Neuron (in vitro differentiated cells): Measurements from ENCODE around the gene FNTB.

Experiments
- H2AFZ ChIP-seq: one replicate; pipeline ENCODE4 v1.6.1; 2013; ENCODE audit warnings: low read depth, mild to moderate bottlenecking, inconsistent platforms, low read length, moderate library complexity
- H3K27me3 ChIP-seq: one replicate; pipeline ENCODE4 v1.6.1; 2013; ENCODE audit warnings: low read length; ENCODE audit not compliant: insufficient read depth
- H3K36me3 ChIP-seq: one replicate; pipeline ENCODE4 v1.6.1; 2013; ENCODE audit warnings: low read length; ENCODE audit not compliant: insufficient read depth
- H3K4me1 ChIP-seq: one replicate; pipeline ENCODE4 v1.6.1; 2013; ENCODE audit warnings: low read length; ENCODE audit not compliant: insufficient read depth
- H3K4me3 ChIP-seq: 2 replicates; pipeline ENCODE4 v1.5.1; 2013; ENCODE audit warnings: mild to moderate bottlenecking, low read length, moderate library complexity
- H3K9me3 ChIP-seq: one replicate; pipeline ENCODE4 v1.6.1; 2013; ENCODE audit warnings: low read length

FNTB gene

GRCh38 chr14:65103150-65103760 is 116.6 kb downstream of the FNTB start:
- Histone ChIP-seq H2AFZ (peak overlapping the region; percentile 95), H3K4me3 (peak overlapping the region; percentile 62), H3K36me3 (peaks cover 1% of the 10 kb centered on the region), H3K4me1 (peaks cover 10% of the 10 kb centered on the region), H3K27me3 (no peaks in the 10 kb centered on the region), H3K9me3 (no peaks in the 10 kb centered on the region)

GRCh38 chr14:65104791-65105190 is 118.1 kb downstream of the FNTB start:
- peaks cover 10% of the 10 kb centered on the region for H3K4me1 ChIP-seq
- H3K9me3 ChIP-seq = no peaks in the 10 kb centered on the region
- no peaks in the 10 kb centered on the region for H3K36me3 ChIP-seq
- no peak overlapping the region for H3K4me3 ChIP-seq
- no peak overlapping the region for H2AFZ ChIP-seq
- no peaks in the 10 kb centered on the region for H3K27me3 ChIP-seq

- Histone ChIP-seq H3K27me3 (no peaks in the 10 kb centered on the region), H3K4me1 (peaks cover under 1% of the 10 kb centered on the region), H3K36me3 (no peaks in the 10 kb centered on the region), H3K4me3 (no peak overlapping the region), H2AFZ (no peak overlapping the region), H3K9me3 (no peaks in the 10 kb centered on the region)
Observed at GRCh38 chr14:65106316-65106715, 119.6 kb downstream of the FNTB start.

- no peaks in the 10 kb centered on the region for H3K9me3 ChIP-seq
Observed at GRCh38 chr14:65106736-65107135, 120.0 kb downstream of the FNTB start.

GRCh38 chr14:65107200-65107599 is 120.5 kb downstream of the FNTB start:
- Histone ChIP-seq H3K4me1 (no peaks in the 10 kb centered on the region), H3K9me3 (no peaks in the 10 kb centered on the region), H3K27me3 (no peaks in the 10 kb centered on the region), H2AFZ (no peak overlapping the region), H3K36me3 (no peaks in the 10 kb centered on the region), H3K4me3 (no peak overlapping the region)

More at GRCh38 chr14:65106736-65107135, 120.0 kb downstream of the FNTB start:
- Histone ChIP-seq H3K36me3 (no peaks in the 10 kb centered on the region), H2AFZ (no peak overlapping the region), H3K4me3 (no peak overlapping the region), H3K27me3 (no peaks in the 10 kb centered on the region), H3K4me1 (no peaks in the 10 kb centered on the region)

GRCh38 chr14:65109357-65109756 is 122.7 kb downstream of the FNTB start:
- Histone ChIP-seq H3K9me3 (no peaks in the 10 kb centered on the region), H3K36me3 (no peaks in the 10 kb centered on the region), H3K4me3 (no peak overlapping the region), H3K4me1 (no peaks in the 10 kb centered on the region), H2AFZ (no peak overlapping the region), H3K27me3 (no peaks in the 10 kb centered on the region)

GRCh38 chr14:65110525-65110924 is 123.8 kb downstream of the FNTB start:
- Histone ChIP-seq H3K27me3 (no peaks in the 10 kb centered on the region), H3K9me3 (no peaks in the 10 kb centered on the region), H3K4me1 (no peaks in the 10 kb centered on the region), H2AFZ (no peak overlapping the region), H3K36me3 (no peaks in the 10 kb centered on the region), H3K4me3 (no peak overlapping the region)
